DMS53 treated with DMSO at 0.1 percent for 48 hours (cell line): ENCODE data around the gene DNTT.
"Not testable (repeated sequence)": the region's sequence is repeated elsewhere in the genome, so short reads cannot be mapped to it uniquely, and the experiment has no call there.

Experiments used
- DNase-seq: peaks from one replicate; lab custom pipeline; 2025; ENCODE audit not compliant: unreplicated experiment; lab: John Stamatoyannopoulos, UW

DNTT gene

GRCh38 chr10:96306516-96306915 is 2.3 kb downstream of the DNTT start:
- DNase-seq, result no peak

DNA sequence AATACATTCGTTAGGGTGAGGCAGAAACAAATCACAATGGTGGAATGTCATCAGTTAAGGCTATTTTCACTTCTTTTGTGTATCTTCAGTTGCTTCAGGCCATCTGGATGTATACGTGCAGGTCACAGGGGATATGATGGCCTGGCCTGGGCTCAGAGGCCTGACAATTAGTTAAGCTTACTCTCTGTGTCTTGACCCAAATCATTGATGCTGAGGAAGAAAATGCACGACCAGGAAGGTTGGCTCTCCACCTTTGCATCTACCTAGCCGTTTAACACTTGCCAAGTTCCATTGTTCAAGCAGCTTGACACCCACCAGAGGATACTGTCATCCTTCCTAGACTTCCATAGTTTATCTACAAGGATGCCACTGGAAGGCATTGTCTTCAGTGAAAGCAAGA is 4.6 kb downstream of the DNTT start:
- DNase-seq, result not testable (repeated sequence)

DNA sequence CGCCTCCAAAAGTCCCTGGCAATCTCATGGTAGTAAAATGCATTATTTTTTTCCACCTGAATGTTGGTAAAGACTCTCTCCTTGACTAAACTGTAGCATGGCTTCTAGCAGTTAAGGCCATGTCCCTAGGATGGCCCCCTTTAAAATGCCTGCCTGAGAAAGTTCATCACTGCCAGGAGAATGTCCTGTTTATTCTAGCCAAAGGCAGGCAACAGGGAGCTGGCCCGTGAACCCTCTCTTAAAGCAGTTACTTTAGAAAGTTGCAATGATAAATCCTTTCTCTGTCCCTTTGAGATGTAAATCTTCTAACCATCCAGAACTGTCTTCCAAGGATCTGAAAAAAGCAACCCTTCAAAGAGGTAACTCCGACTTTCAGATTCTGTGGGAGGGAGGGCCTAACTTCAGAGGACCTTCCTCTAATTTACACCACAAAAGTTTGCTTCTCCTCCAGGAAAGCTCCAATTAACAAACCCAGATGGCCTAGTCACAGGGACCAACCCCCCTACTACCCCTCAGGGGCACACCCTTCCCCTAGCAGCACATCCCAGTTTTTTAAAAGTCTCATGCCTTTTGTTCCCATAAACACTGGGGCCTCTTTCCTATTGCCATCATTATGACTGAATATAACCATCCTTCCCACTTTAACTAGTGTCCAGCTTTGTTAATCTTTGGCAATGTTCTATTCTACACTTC is 5.5 kb downstream of the DNTT start:
- DNase-seq, result no peak

DNA sequence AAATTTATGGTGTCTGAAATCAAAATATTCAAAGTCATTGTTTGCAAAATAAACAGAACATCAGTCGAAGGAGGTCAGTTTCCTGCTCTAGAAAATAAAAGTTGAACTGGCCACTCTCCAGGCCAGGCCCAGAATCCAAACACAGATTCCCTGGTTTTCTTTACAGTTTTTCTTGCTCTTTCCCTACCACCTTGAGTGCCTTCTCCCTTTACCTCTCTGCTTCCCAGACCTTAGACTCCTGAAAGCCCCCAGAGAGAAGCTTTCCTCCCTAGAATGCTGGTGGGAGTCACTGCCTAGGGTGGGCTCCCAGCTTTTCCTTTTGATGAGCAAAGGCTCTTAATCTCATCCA is 6.1 kb downstream of the DNTT start:
- DNase-seq, result no peak

DNA sequence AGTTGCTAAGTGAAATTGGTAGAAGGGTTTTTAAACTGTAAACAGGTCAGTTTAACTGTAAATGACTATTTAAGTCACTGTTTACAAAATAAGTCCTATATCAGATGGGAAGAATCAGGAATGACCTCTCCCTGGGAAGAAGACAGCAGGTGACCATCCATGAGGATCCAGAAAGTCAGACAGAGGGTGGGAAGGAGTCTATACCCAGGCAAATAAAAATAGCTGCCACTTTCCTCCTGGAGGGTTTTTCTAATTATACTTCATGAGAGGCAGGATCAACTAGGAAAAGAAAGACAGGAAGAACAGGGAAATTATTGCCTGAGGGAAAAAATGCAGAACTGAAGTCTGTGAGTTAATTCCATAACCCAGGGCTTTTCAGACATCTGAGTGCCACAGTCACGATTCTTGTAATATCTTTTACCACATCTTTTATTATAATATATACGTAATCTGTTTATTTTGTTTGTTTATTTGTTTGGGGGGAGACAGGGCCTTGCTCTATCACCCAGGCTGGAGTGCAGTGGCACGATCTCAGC is 7.0 kb downstream of the DNTT start:
- no peak for DNase-seq

- no peak for DNase-seq
Observed at GRCh38 chr10:96313344-96313743, 9.1 kb downstream of the DNTT start.

- no peak for DNase-seq
Observed at GRCh38 chr10:96317067-96317833, 13.0 kb downstream of the DNTT start.

DNA sequence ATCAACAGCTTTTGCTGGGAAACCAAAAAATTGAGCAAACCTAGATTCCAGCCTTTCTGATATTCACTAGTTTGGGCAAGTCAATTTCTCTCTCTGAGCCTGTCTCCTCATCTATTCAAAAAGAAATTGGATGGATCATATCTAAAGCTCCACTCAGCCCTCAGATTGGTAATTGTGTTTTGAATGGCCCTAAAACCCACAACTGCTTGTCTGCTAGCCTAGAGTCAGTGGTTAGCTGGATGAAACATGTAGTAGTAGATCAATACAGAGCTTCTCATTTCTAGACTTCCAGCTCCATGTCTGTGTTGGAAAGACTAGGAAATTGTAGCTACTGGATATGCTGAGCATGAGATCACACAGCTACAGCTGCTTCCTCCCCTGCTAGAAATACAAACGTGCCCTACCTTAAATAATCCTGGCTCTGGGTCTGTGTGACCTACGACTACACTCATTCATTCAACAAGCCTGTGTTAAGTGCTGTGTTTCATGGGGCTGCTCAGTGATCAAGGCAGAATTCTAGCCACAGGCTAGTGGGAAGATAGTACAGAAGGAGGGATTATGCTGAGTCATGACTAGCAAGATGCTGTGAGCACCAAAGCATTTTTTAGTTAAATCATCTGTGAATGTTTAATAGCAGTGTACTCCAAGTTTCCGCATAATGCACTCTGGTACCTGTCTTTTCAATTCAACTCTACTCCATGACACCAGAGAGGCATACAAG is 15.7 kb downstream of the DNTT start:
- DNase-seq, result peak; percentile 6

GRCh38 chr10:96321822-96322221 is 17.6 kb downstream of the DNTT start:
- DNase-seq, result no peak

- DNase-seq, result no peak
Observed at GRCh38 chr10:96322275-96322674, 18.0 kb downstream of the DNTT start.

DNA sequence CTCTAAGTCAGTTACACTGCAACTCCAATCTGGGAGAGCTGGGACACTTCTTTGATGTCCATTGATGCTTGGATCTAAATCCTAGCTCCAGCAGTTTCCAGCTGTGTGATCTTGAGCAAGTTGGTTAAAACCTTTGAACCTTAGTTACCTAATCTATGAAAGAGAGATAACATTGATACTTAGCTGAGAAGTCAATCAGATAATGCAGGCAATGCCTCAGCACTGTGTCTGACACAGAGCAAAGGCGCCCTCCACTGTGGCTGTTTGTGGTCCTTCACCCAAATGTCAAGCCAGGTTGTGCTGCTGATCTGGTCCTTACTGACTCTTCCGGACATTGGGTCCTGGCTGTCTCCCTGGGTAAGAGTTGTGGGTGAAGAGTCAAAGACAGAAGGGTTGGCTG is 20.2 kb downstream of the DNTT start:
- DNase-seq, result no peak

DNA sequence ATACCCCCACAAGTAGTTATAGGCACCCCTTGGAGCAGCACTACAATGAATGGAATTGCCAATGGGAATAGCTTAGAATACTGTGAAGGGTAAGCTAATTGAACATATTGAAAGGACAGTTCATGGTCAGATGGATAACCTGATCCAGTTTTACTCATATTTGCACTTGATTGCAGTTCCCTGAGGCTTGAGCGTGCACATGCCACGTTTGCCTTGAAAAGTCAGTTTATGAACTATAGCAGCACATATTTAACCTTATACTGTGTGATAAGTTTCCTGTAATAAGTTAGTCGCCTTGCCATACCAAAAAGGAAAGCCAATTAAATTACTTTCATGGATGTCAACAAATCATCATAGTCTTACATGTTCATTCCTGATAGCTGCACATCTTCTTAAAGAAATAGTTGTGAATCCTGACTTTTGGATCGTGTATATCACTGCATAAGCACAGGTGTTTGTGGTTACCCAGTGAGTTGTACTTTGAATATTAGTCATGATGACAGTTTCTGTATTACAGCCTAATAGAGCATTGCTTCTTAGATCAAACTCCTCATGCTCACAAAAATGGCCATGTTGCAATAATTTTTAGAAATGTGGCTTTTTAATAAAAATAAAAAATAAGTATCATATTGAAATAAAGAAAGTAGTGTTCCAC is 21.6 kb downstream of the DNTT start:
- DNase-seq, result no peak

- no peak for DNase-seq
Observed at GRCh38 chr10:96327462-96327861, 23.2 kb downstream of the DNTT start.

DNA sequence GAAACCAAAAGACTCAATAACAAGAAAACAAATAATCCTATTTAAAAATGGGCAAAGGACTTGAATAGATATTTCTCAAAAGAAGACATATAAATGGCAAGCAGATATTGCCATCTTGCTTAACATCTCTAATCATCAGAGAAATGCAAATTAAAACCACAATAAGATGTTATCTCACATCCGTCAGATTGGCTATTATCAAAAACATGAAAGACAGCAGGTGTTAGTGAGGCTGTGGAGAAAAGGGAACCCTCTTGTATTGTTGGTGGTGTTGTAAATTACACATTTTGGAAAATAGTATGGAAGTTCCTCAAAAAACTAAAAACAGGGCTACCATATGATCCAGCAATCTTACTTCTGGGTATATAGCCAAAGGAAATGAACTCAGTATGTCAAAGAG is 28.9 kb downstream of the DNTT start:
- DNase-seq, result no peak

DNA sequence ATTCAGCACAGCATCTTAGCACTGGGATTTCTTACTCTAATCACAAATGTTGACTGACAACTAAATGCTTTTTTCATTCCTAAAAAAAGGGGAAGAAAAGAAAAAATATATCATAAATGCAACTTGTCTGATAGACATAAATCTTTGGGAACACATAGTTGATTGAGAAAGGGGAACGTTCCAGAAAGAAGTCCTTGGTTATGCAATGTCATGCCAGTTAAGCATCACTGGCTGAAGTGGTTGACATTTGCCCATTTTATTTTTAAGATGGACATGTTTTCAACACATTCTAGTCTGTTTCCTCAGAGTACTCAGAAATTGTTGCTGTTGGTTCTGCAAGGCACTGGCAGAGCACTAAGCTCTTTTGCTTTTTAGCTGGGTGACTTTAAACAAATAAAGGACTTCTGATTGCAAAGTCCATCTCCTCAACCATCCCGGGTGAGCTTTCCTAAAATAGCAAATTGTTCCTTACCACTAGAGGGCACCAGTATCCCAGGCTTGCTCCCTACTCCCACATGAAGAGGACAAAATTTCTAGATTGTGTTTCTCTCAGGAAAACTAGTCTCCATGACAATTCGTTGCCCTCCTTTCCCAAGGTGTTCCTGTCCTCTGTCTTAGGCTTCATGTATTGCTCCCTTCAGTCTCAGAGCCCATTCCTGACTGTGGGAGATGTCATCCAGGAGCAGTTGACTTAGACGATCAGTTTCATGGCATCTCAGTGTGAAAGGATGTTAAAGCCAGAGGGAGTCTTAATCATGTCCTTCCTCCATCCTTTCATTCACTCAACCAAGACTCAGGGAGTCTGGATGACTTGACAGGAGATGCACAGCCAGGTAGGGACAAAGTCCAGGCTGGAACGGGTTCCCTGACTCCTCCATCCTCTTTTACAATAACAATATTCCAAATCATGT is 30.6 kb downstream of the DNTT start:
- DNase-seq, result peak; percentile 45

- no peak for DNase-seq
Observed at GRCh38 chr10:96337106-96337505, 32.9 kb downstream of the DNTT start.

DNA sequence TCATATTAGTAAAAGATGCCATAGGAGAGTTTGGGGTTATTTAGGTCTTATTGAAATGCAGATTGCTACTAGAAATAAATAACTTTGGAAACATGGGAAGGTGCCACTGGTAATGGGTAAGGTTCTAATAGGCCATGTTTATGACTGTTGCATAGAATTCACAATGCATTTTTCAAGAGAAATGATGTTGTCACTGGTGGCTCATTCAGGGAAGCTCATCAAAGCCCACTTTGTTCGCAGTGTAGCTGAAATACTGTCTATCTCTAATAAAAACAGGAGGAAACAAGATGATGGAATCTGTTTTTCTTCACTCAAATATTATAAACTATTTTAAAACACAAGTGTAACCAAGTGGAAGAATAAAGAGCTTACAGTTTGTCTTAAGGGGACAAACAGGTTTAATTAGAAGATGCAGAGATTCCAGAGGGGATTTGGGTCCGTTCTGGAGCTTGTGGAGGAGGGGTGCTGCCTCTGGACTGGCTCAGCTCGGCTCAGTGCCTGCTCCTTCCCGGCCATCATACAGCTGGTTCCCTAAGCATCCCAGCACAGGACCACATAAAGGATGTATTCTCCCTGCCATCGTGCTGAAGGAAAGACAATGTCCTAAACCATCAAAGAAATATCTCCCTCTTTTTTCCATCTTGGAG is 34.2 kb downstream of the DNTT start:
- no peak for DNase-seq

DNA sequence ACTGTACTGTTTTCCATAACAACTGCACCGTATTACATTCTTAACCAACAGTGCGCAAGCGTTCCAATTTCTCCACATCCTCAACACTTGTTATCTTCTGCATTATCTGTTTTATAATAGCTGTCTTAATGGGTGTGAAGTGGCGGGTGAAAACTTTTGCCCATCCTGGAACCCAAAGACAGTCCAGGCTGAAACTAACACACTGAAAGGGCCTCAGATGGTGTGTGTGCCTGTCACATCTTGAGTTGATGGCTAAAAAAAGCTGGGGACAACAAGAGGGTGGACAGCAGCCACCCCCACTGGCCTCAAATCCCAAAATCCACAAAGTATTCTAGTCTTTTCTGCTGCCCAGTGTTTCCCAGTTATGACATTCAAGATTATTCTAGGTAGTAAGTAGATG is 35.1 kb downstream of the DNTT start:
- no peak for DNase-seq

DNA sequence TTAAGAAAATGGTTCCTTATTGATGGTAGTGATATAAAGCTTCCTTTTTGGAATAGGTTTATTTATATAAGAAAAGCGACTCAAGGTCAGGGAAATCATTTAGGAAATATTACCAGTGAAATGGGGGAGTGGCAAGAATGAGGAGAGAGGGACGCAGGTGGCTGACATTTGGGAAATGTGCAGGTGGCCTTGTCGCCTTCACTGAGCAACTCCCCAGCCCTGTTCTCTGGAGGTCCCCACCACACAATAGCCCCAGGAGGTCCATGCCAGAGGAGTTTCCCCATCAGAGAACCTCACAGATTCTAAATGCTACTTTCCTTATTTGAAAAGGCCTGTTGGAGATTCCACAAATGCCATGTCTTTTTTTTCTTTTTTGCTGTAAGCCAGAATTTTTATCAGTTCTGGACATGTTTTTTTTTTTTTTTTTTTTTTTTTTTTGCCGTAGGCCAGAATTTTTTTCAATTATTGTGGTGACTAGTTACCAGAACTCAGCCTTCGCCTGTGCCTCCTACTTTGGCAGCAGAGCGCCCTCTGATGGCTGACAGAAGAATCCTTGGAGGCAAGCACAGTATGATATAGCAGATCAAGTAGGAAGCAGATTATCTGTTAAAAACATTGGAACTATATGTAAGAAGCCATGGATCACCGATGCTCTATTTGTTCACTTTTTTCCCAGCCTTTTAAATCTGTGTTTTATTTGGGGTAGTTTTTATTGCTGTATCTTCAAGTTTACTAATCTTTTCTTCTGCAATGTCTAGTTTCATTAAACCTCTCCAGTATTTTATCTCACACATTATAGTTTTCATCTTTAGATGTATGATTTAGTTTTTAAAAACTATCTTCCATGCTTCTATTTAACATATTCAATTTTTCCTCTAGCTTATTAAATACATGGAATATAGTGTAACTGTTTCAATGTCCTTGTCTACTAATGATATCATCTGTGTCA is 36.0 kb downstream of the DNTT start:
- DNase-seq, result peak; percentile 82
